Activated naive CD4-positive, alpha-beta T cell treated with anti-CD3 and anti-CD28 coated beads, Interleukin-2, amount 50 U/mL, for 24 hours (primary cell): Measurements from ENCODE around the gene CES2.
"Not testable (repeated sequence)": the region's sequence is repeated elsewhere in the genome, so short reads cannot be mapped to it uniquely, and the experiment has no call there.

Source experiments
- H3K27ac Mint-ChIP-seq: one replicate; pipeline ENCODE4 v1.8.0; 2021; ENCODE audit warnings: mild to moderate bottlenecking, mixed read lengths
- H3K27me3 Mint-ChIP-seq: one replicate; pipeline ENCODE4 v1.8.0; 2021; ENCODE audit warnings: mixed read lengths
- H3K36me3 Mint-ChIP-seq: one replicate; pipeline ENCODE4 v1.8.0; 2021; ENCODE audit warnings: mixed read lengths
- H3K4me1 Mint-ChIP-seq: one replicate; pipeline ENCODE4 v1.8.0; 2021; ENCODE audit warnings: mixed read lengths
- H3K4me3 Mint-ChIP-seq: one replicate; pipeline ENCODE4 v1.8.0; 2021; ENCODE audit warnings: mild to moderate bottlenecking, mixed read lengths
- H3K9me3 Mint-ChIP-seq: one replicate; pipeline ENCODE4 v1.8.0; 2021; ENCODE audit warnings: mixed read lengths

CES2 gene

GRCh38 chr16:66936462-66936861 is 1.1 kb downstream of the CES2 start:
- Mint-ChIP-seq H3K36me3 (peaks cover 13% of the 10 kb centered on the region), H3K27ac (no peak overlapping the region), H3K4me1 (peaks cover 52% of the 10 kb centered on the region), H3K9me3 (no peaks in the 10 kb centered on the region), H3K27me3 (no peaks in the 10 kb centered on the region), H3K4me3 (peak overlapping the region; percentile 98)

GRCh38 chr16:66936889-66937554 is 1.7 kb downstream of the CES2 start:
- H3K27me3 Mint-ChIP-seq: no peaks in the 10 kb centered on the region
- H3K27ac Mint-ChIP-seq: peak overlapping the region; percentile 69
- peaks cover 13% of the 10 kb centered on the region for H3K36me3 Mint-ChIP-seq
- peaks cover 48% of the 10 kb centered on the region for H3K4me1 Mint-ChIP-seq
- H3K4me3 Mint-ChIP-seq: peak overlapping the region; percentile 98
- H3K9me3 Mint-ChIP-seq: no peaks in the 10 kb centered on the region

GRCh38 chr16:66937725-66938337 is 2.5 kb downstream of the CES2 start:
- peak overlapping the region; percentile 69 for H3K27ac Mint-ChIP-seq
- peaks cover 11% of the 10 kb centered on the region for H3K36me3 Mint-ChIP-seq
- peaks cover 40% of the 10 kb centered on the region for H3K4me1 Mint-ChIP-seq
- H3K9me3 Mint-ChIP-seq: no peaks in the 10 kb centered on the region
- peak overlapping the region; percentile 77 for H3K4me3 Mint-ChIP-seq
- H3K27me3 Mint-ChIP-seq: no peaks in the 10 kb centered on the region

- Mint-ChIP-seq H3K36me3 (peaks cover 6% of the 10 kb centered on the region), H3K9me3 (no peaks in the 10 kb centered on the region), H3K27ac (no peak overlapping the region), H3K4me3 (no peak overlapping the region), H3K27me3 (no peaks in the 10 kb centered on the region), H3K4me1 (peaks cover 26% of the 10 kb centered on the region)
Measured at GRCh38 chr16:66939366-66939765, 4.0 kb downstream of the CES2 start.

GRCh38 chr16:66940236-66940635 is 4.9 kb downstream of the CES2 start:
- Mint-ChIP-seq H3K36me3 (peaks cover 6% of the 10 kb centered on the region), H3K4me1 (peaks cover 25% of the 10 kb centered on the region), H3K27me3 (no peaks in the 10 kb centered on the region), H3K4me3 (no peak overlapping the region), H3K27ac (no peak overlapping the region), H3K9me3 (no peaks in the 10 kb centered on the region)

GRCh38 chr16:66942981-66943380 is 7.7 kb downstream of the CES2 start:
- H3K27me3 Mint-ChIP-seq: no peaks in the 10 kb centered on the region
- no peaks in the 10 kb centered on the region for H3K9me3 Mint-ChIP-seq
- H3K27ac Mint-ChIP-seq: no peak overlapping the region

GRCh38 chr16:66943426-66944053 is 8.2 kb downstream of the CES2 start:
- Mint-ChIP-seq H3K4me1 (peaks cover 15% of the 10 kb centered on the region), H3K9me3 (no peaks in the 10 kb centered on the region), H3K4me3 (no peak overlapping the region), H3K27me3 (no peaks in the 10 kb centered on the region), H3K27ac (no peak overlapping the region), H3K36me3 (peaks cover 6% of the 10 kb centered on the region)

More at GRCh38 chr16:66942981-66943380, 7.7 kb downstream of the CES2 start:
- Mint-ChIP-seq H3K36me3 (peaks cover 6% of the 10 kb centered on the region), H3K4me3 (no peak overlapping the region), H3K4me1 (peaks cover 9% of the 10 kb centered on the region)

- Mint-ChIP-seq H3K27me3 (peaks cover 2% of the 10 kb centered on the region), H3K36me3 (peaks cover 6% of the 10 kb centered on the region), H3K27ac (no peak overlapping the region), H3K4me3 (no peak overlapping the region), H3K9me3 (no peaks in the 10 kb centered on the region), H3K4me1 (peaks cover 18% of the 10 kb centered on the region)
Measured at GRCh38 chr16:66944054-66944441, 8.7 kb downstream of the CES2 start.

- H3K27ac Mint-ChIP-seq, H3K9me3 Mint-ChIP-seq, H3K36me3 Mint-ChIP-seq, H3K27me3 Mint-ChIP-seq, H3K4me3 Mint-ChIP-seq: not testable (repeated sequence)
- H3K4me1 Mint-ChIP-seq: peaks cover 18% of the 10 kb centered on the region
Measured at GRCh38 chr16:66944971-66945370, 9.7 kb downstream of the CES2 start.

GRCh38 chr16:66945939-66946338 is 10.6 kb downstream of the CES2 start:
- H3K4me1 Mint-ChIP-seq: peaks cover 18% of the 10 kb centered on the region
- no peak overlapping the region for H3K27ac Mint-ChIP-seq
- H3K27me3 Mint-ChIP-seq: peaks cover 13% of the 10 kb centered on the region
- H3K9me3 Mint-ChIP-seq: no peaks in the 10 kb centered on the region
- no peak overlapping the region for H3K4me3 Mint-ChIP-seq
- peaks cover 4% of the 10 kb centered on the region for H3K36me3 Mint-ChIP-seq

- Mint-ChIP-seq H3K4me1 (peaks cover 18% of the 10 kb centered on the region), H3K4me3 (no peak overlapping the region), H3K9me3 (no peaks in the 10 kb centered on the region), H3K27ac (no peak overlapping the region), H3K27me3 (peaks cover 17% of the 10 kb centered on the region), H3K36me3 (peaks cover 4% of the 10 kb centered on the region)
Measured at GRCh38 chr16:66946541-66946940, 11.2 kb downstream of the CES2 start.

- H3K27me3 Mint-ChIP-seq: peaks cover 21% of the 10 kb centered on the region
- no peaks in the 10 kb centered on the region for H3K9me3 Mint-ChIP-seq
- H3K36me3 Mint-ChIP-seq: peaks cover 4% of the 10 kb centered on the region
- H3K4me3 Mint-ChIP-seq: peak overlapping the region; percentile 87
- H3K27ac Mint-ChIP-seq: no peak overlapping the region
- peaks cover 18% of the 10 kb centered on the region for H3K4me1 Mint-ChIP-seq
Measured at GRCh38 chr16:66946974-66947301, 11.6 kb downstream of the CES2 start.

- Mint-ChIP-seq H3K27ac (no peak overlapping the region), H3K4me3 (peak overlapping the region; percentile 87), H3K27me3 (peaks cover 22% of the 10 kb centered on the region), H3K4me1 (peaks cover 18% of the 10 kb centered on the region), H3K9me3 (no peaks in the 10 kb centered on the region), H3K36me3 (peaks cover 4% of the 10 kb centered on the region)
Measured at GRCh38 chr16:66947302-66948065, 12.2 kb downstream of the CES2 start.

- peak overlapping the region; percentile 87 for H3K4me3 Mint-ChIP-seq
- H3K27ac Mint-ChIP-seq: peak overlapping the region; percentile 74
- H3K27me3 Mint-ChIP-seq: peaks cover 27% of the 10 kb centered on the region
- no peaks in the 10 kb centered on the region for H3K9me3 Mint-ChIP-seq
- no peaks in the 10 kb centered on the region for H3K36me3 Mint-ChIP-seq
- H3K4me1 Mint-ChIP-seq: peaks cover 18% of the 10 kb centered on the region
Measured at GRCh38 chr16:66948134-66948836, 13.0 kb downstream of the CES2 start.

GRCh38 chr16:66948837-66949225 is 13.5 kb downstream of the CES2 start:
- no peak overlapping the region for H3K27ac Mint-ChIP-seq

More at GRCh38 chr16:66948837-66949225, 13.5 kb downstream of the CES2 start:
- peak overlapping the region; percentile 87 for H3K4me3 Mint-ChIP-seq
- no peaks in the 10 kb centered on the region for H3K9me3 Mint-ChIP-seq
- no peaks in the 10 kb centered on the region for H3K36me3 Mint-ChIP-seq
- peaks cover 18% of the 10 kb centered on the region for H3K4me1 Mint-ChIP-seq
- H3K27me3 Mint-ChIP-seq: peaks cover 28% of the 10 kb centered on the region
